Testis (tissue), 2 donors: ENCODE results near the gene KRTAP5-11.

ENCODE experiments used
- CTCF ChIP-seq, 3 experiments: fragments of 450-650 bp in 2 of 3; fragments of 200-600 bp in 1 of 3; sonication (generic) in 1 of 3; IDR thresholded peaks; one replicate each; pipeline ENCODE4 v1.5.1; 2016 to 2019; ENCODE audit warnings: antibody characterized with exemption in 3 of 3, mild to moderate bottlenecking in 2 of 3, moderate library complexity in 1 of 3
- POLR2A ChIP-seq: fragments of 450-650 bp; IDR thresholded peaks from one replicate; pipeline ENCODE4 v1.6.1; 2017; ENCODE audit warnings: antibody characterized with exemption, mild to moderate bottlenecking, moderate library complexity

- TF ChIP-seq CTCF (IDR thresholded peaks at IDR 0.05) (no peak), POLR2A (no peak)
Observed at GRCh38 chr11:71548120-71548519, 34.6 kb downstream of the KRTAP5-11 start, which contains the start of gene KRTAP5-9.
